ENCODE data around the gene FRAS1.
"Not testable (repeated sequence)": the region's sequence is repeated elsewhere in the genome, so short reads cannot be mapped to it uniquely, and the experiment has no call there.

The FRAS1 gene

GRCh38 chr4:78288327-78288726 is 231.2 kb downstream of the FRAS1 start:
- no peak for DNase-seq (ENCODE audit: low read depth)

DNA sequence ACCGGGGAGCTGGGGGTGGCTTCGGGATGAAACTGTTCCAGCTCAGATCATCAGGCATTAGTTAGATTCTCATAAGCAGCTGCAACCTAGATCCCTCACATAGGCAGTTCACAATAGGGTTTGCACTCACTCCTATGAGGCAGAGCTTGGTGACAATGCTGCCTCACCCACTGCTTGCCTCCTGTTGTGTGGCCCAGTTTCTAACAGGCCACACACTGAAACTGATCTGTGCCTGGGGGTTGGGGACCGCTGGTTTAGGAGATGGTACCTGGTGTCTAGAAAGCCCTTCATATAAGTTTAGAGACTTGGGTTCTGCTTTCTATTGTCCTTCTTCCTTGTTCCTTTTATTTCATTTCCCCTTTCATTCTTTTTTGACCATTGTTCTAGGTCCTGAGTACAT is 234.2 kb downstream of the FRAS1 start:
- DNase-seq (ENCODE audit: low read depth), result no peak

DNA sequence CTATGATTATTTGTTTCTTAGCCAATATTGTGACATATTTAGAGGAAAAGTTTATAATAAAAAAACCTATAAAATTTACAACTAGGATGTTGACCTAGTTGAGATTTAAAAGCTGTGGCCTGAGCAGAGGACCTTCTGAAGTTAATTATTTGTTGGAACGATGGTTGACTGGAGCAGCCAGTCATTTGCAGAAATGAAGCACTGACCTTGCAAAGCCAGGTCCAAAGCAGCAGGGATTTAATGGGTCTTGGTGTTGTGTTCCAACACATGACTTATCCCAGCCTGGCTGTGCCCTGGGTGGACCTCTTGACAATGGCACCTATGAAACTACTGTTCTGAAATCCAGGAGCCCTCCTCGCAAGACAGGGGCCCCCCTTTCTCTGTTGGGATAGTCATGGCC is 235.2 kb downstream of the FRAS1 start:
- DNase-seq (ENCODE audit: low read depth), result no peak

- no peak for DNase-seq (ENCODE audit: low read depth)
Observed at GRCh38 chr4:78292856-78293255, 235.7 kb downstream of the FRAS1 start.

GRCh38 chr4:78293348-78293747 is 236.2 kb downstream of the FRAS1 start:
- DNase-seq (ENCODE audit: low read depth), result no peak

- DNase-seq (ENCODE audit: low read depth), result no peak
Observed at GRCh38 chr4:78293821-78294301, 236.7 kb downstream of the FRAS1 start.

DNA sequence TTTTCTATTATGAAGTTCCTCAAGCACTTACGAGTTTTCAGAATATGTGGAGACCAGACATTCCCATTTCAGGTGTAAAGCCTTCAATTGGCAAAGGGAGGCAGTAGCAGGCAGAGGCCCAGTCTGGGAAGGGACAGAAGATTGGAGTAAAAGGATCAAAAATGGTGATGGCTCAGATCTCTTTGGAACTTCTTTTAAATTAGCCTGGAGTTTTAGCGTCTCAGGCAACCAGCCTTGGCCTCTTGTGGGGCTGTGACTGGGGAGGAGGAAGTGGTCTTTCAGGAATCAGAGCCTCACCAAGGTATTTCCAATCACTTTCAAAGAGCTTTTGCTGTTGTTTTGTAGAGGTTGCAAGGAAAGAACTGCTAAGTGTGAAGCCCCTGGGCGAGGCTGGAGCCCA is 239.1 kb downstream of the FRAS1 start:
- no peak for DNase-seq (ENCODE audit: low read depth)

DNA sequence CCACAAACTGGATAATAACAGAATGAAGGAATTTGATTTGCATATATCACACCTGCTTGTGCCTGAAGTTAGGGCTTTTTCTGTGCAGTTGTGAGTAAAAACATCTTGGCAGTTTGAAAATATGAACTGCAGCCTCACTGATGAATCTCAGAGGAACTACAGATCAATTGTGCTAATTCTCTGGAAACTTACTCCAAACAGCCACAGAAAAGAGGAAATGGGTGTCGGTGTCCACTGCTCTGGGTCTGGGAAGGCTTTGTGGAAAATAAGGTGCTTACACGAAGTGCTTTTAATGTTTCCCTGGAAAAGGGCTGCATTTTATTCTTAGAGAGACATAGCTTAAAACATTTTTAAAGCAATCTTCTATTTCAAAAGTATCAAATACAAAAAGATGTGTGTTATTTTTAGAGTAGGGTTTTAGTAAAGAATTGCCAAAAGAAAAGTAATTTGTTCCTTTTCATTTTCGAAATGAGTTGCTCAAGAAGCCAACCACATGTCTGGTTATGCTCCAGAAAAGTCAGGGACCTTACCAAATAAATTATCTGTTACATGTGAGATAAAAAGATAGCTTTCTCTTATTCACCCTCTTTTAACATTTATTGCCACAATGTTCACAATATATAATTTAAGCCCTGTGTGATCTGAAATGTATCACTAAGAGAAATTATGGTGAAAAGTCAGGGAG is 240.1 kb downstream of the FRAS1 start:
- DNase-seq (ENCODE audit: low read depth), result no peak

GRCh38 chr4:78298618-78299017 is 241.5 kb downstream of the FRAS1 start:
- no peak for DNase-seq (ENCODE audit: low read depth)

- no peak for DNase-seq (ENCODE audit: low read depth)
Observed at GRCh38 chr4:78299565-78299972, 242.4 kb downstream of the FRAS1 start.

DNA sequence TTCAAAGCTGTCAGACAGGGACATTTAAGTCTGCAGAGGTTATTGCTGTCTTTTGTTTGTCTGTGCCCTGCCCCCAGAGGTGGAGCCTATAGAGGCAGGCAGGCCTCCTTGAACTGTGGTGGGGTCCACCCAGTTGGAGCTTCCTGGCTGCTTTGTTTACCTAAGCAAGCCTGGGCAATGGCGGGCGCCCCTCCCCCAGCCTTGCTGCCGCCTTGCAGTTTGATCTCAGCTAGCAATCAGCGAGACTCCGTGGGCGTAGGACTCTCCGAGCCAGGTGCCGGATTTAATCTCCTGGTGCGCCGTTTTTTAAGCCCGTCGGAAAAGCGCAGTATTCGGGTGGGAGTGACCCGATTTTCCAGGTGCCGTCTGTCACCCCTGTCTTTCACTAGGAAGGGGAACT is 250.1 kb downstream of the FRAS1 start:
- DNase-seq (ENCODE audit: low read depth), result not testable (repeated sequence)

DNA sequence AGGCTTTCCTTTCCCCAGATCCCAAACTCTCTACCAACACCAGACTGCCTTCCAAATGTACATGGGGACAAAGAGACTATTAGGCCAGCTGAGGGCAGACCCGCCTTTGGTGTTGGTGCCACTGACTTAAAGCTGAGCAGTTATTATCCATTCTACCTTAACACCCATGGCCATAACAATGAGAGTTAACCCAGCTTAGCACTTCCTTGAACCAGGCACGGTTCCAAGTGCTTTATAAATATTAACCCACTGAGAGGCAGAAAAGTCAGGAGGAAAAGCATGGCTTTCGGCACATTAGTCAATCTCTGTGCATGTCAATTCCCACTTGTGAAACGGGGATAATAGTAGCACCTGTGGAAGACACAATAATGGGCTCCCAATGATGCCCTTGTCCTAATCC is 251.4 kb downstream of the FRAS1 start:
- no peak for DNase-seq (ENCODE audit: low read depth)

- no peak for DNase-seq (ENCODE audit: low read depth)
Observed at GRCh38 chr4:78309352-78309751, 252.2 kb downstream of the FRAS1 start.

- DNase-seq (ENCODE audit: low read depth), result no peak
Observed at GRCh38 chr4:78310007-78310739, 253.1 kb downstream of the FRAS1 start.

DNA sequence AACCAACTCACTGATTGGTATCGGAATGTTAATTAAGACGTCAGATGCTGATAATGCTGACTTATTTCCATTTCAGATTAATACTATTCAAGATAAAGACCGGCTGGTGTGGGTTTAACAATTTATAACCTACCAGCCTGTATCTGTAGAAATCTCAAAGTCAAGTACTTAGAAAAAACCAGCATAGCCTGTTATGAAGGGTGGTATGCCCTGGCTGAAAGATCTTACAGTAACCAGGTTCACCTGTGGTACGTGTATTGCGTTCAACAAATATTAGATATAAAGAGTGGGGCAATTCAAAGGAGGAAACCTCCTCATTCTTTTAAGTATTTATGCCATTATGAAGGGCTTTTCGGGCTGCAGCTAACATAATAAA is 253.6 kb downstream of the FRAS1 start:
- DNase-seq (ENCODE audit: low read depth), result no peak

GRCh38 chr4:78311306-78311705 is 254.2 kb downstream of the FRAS1 start:
- DNase-seq (ENCODE audit: low read depth), result no peak

GRCh38 chr4:78312989-78313753 is 256.0 kb downstream of the FRAS1 start:
- DNase-seq (ENCODE audit: low read depth), result no peak

DNA sequence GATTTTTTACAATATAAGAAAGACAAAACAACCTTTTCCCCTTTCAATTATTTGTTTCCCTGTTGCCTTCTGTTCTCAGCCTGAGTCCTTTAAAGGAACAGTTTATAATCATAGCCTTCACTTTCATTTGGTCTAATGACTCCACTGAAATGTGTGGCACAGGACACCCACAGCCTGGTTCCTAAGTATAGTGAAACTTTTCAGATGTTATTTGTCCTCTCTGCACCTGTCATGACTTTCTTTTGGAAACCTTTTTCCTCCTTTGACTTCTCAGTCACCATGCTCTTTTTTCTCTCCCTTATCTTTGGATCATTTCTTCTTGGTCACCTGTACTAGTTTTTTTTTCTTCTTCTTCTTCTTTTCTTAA is 256.6 kb downstream of the FRAS1 start:
- no peak for DNase-seq (ENCODE audit: low read depth)

DNA sequence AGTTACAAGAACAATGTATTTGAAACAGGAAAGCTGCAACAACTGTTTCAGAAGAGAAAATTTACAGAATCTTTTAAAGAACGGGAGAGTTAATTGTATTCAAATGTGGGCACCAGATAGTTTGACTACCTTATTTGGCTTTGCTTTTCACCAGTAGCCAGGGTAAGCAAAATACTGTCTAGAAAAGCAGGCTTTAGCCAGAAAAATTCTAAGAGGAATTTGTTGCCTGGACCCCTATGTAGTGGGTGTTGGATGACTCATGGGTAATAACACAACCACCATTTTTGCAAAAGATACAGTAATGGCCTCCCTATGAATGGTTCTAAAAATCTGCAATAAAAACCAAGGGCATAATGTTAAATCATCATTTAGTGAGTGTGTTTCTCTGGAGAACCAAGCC is 261.0 kb downstream of the FRAS1 start:
- DNase-seq (ENCODE audit: low read depth), result no peak

GRCh38 chr4:78320349-78320935 is 263.3 kb downstream of the FRAS1 start:
- no peak for DNase-seq (ENCODE audit: low read depth)

- no peak for DNase-seq (ENCODE audit: low read depth)
Observed at GRCh38 chr4:78322032-78322431, 264.9 kb downstream of the FRAS1 start.

GRCh38 chr4:78323439-78323838 is 266.3 kb downstream of the FRAS1 start:
- no peak for DNase-seq (ENCODE audit: low read depth)

DNA sequence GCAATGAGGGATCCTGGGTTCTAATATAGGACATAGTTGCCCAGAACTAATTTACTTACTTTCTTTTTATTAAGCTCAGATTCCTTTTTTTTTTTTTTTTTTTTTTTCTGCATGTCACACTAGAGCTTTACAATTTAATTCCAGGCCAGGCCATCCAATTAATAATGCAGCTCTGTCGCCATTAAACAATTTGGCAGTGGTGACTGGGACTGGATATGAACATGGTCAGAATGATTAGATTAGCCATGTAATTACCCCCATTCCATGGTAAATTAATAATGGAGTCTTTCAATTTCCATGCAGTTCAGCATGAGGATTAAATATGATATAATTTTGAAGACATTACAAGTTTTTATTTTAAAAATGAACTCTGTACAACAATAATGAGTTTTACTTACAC is 267.5 kb downstream of the FRAS1 start:
- no peak for DNase-seq (ENCODE audit: low read depth)
